Measurements from ENCODE around the gene ZNF423.

Gene ZNF423

DNA sequence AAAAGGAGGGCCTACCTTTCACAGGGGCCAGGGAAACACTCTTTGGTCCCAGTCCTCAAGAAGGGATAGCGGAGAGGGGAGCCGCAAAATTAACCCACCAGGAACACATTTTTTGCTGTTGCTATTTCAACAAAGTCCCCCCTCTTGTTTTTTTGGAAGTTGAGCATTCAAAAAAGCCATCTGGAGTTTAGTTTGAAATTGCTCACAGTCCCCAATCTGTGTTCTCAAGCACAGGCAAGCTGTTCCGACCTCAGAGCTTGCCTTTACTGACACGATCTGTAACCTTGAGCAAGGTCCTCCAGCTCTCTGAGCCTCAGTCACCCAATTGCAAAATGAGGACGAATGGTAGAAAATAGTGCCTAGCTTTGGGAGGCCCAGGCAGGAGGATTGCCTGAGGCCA, 131.1 kb downstream of the ZNF423 start:
- Histone ChIP-seq H2AFZ (ENCODE audit: low read length) (no peak overlapping the region), H3K9me3 (ENCODE audit: low read length) (no peaks in the 10 kb centered on the region), H3K27me3 (ENCODE audit: insufficient read depth, low read length) (no peaks in the 10 kb centered on the region; the same call in 1 of the 2 replicates), H3K9ac (ENCODE audit: low read length) (no peak overlapping the region), H3K79me2 (ENCODE audit: insufficient read depth, low read length) (no peaks in the 10 kb centered on the region), H3K36me3 (ENCODE audit: insufficient read depth, low read length) (no peaks in the 10 kb centered on the region; the same call in 1 of the 2 replicates), H3K4me1 (ENCODE audit: insufficient read depth, low read length, severe bottlenecking) (no peaks in the 10 kb centered on the region), H3K4me2 (ENCODE audit: low read length) (no peak overlapping the region), H3K27ac (ENCODE audit: low read depth, low read length, poor library complexity, severe bottlenecking) (no peak overlapping the region), H3F3A (ENCODE audit: insufficient read depth, low read length) (no peaks in the 10 kb centered on the region), H3K4me3 (ENCODE audit: low read depth, low read length, poor library complexity, severe bottlenecking) (no peak overlapping the region), H3K9me2 (ENCODE audit: low read depth, low read length) (no peaks in the 10 kb centered on the region), H4K20me1 (ENCODE audit: insufficient read depth, low read length) (no peaks in the 10 kb centered on the region)
- TF ChIP-seq CTCF (IDR thresholded peaks at IDR 0.05; ENCODE audit: low read length) (no peak), EZH2 (IDR thresholded peaks at IDR 0.05; ENCODE audit: borderline replicate concordance, low read length) (no peak)

DNA sequence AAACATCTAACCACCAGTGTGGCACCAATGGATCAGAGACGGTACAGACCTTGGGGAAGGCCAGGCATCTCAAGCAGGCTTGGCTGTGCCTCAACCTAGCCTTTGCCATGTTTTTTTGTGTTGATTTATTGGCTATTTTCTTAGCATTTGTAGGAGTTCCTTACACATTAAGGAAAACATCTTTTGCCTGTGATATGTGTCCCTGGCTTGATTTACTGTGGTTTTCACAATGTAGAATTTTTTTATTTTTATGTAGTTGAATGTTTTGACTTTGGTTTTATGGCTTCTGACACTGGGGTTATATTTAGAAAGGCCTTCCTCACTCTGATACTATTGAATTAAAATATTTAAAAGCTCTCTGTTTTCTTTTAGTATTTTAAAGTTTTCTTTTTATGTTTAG, 132.6 kb downstream of the ZNF423 start:
- no peaks in the 10 kb centered on the region for H3K36me3 ChIP-seq (ENCODE audit: insufficient read depth, low read length)

GRCh38 chr16:49720225-49720624, 135.7 kb downstream of the ZNF423 start:
- Histone ChIP-seq H3K36me3 (ENCODE audit: insufficient read depth, low read length) (no peaks in the 10 kb centered on the region), H3K4me2 (ENCODE audit: low read length) (no peak overlapping the region), H3K79me2 (ENCODE audit: insufficient read depth, low read length) (no peaks in the 10 kb centered on the region), H2AFZ (ENCODE audit: low read length) (no peak overlapping the region), H3K27me3 (ENCODE audit: insufficient read depth, low read length) (no peaks in the 10 kb centered on the region), H3K4me3 (ENCODE audit: low read depth, low read length, poor library complexity, severe bottlenecking) (no peak overlapping the region), H3K27ac (ENCODE audit: low read depth, low read length, poor library complexity, severe bottlenecking) (no peak overlapping the region), H3K9me3 (ENCODE audit: low read length) (no peaks in the 10 kb centered on the region), H4K20me1 (ENCODE audit: insufficient read depth, low read length) (no peaks in the 10 kb centered on the region), H3K4me1 (ENCODE audit: insufficient read depth, low read length, severe bottlenecking) (no peaks in the 10 kb centered on the region), H3F3A (ENCODE audit: insufficient read depth, low read length) (no peaks in the 10 kb centered on the region), H3K9me2 (ENCODE audit: low read depth, low read length) (no peaks in the 10 kb centered on the region), H3K9ac (ENCODE audit: low read length) (no peak overlapping the region)
- no peak for TF ChIP-seq EZH2 (IDR thresholded peaks at IDR 0.05; ENCODE audit: borderline replicate concordance, low read length)
- TF ChIP-seq CTCF (IDR thresholded peaks at IDR 0.05; ENCODE audit: low read length) = no peak

More for the DNA sequence above, 132.6 kb downstream of the ZNF423 start:
- Histone ChIP-seq H3K9me3 (ENCODE audit: low read length) (no peaks in the 10 kb centered on the region), H3K9me2 (ENCODE audit: low read depth, low read length) (no peaks in the 10 kb centered on the region), H3K4me3 (ENCODE audit: low read depth, low read length, poor library complexity, severe bottlenecking) (no peak overlapping the region), H3K27me3 (ENCODE audit: insufficient read depth, low read length) (no peaks in the 10 kb centered on the region), H3K27ac (ENCODE audit: low read depth, low read length, poor library complexity, severe bottlenecking) (no peak overlapping the region), H2AFZ (ENCODE audit: low read length) (no peak overlapping the region), H3F3A (ENCODE audit: insufficient read depth, low read length) (no peaks in the 10 kb centered on the region), H3K4me1 (ENCODE audit: insufficient read depth, low read length, severe bottlenecking) (no peaks in the 10 kb centered on the region), H3K4me2 (ENCODE audit: low read length) (no peak overlapping the region), H4K20me1 (ENCODE audit: insufficient read depth, low read length) (no peaks in the 10 kb centered on the region), H3K79me2 (ENCODE audit: insufficient read depth, low read length) (no peaks in the 10 kb centered on the region), H3K9ac (ENCODE audit: low read length) (no peak overlapping the region)
- TF ChIP-seq EZH2 (IDR thresholded peaks at IDR 0.05; ENCODE audit: borderline replicate concordance, low read length) (no peak), CTCF (IDR thresholded peaks at IDR 0.05; ENCODE audit: low read length) (no peak)
